B cell (primary cell): ENCODE measurements around the gene ATAD2B.

ENCODE experiments used
- CTCF ChIP-seq: fragments of 200-600 bp; IDR thresholded peaks from one replicate; pipeline ENCODE4 v1.8.0; 2022; ENCODE audit warnings: antibody characterized with exemption, mild to moderate bottlenecking
- EZH2 ChIP-seq: IDR thresholded peaks from 2 replicates; pipeline ENCODE4 v1.6.1; 2012; ENCODE audit warnings: borderline replicate concordance, low read depth, mild to moderate bottlenecking, moderate library complexity, low read length; ENCODE audit not compliant: insufficient read depth, poor library complexity, severe bottlenecking

- no peak for TF ChIP-seq CTCF
- TF ChIP-seq EZH2 = no peak
Measured at GRCh38 chr2:23828986-23829385, 97.9 kb downstream of the ATAD2B start.
